ENCODE results near the gene CCDC69. TPM values are rescaled to one million over a fixed set of nuclear protein-coding genes. Genes with fewer than 3 reads are reported as not detected.

The CCDC69 gene
- total and polyA plus RNA-seq, 2 donors (not counting 1 experiment from before 2014, with no cell fraction given), result 58.7 to 125 TPM

GRCh38 chr5:151154931-151155774 is 68.7 kb downstream of the CCDC69 start:
- H3K79me2 ChIP-seq (ENCODE audit: control insufficient read depth, insufficient read depth, low read length), result peaks cover 100% of the 10 kb centered on the region

More at GRCh38 chr5:151154931-151155774, 68.7 kb downstream of the CCDC69 start:
- Histone ChIP-seq H2AFZ (ENCODE audit: insufficient read depth, low read depth, low read length, poor library complexity, severe bottlenecking) (peak overlapping the region; percentile 60), H3K27me3 (replicated peaks in 1 of 4; ENCODE audit: control extremely low read depth in 1 of 4, control insufficient read depth in 3 of 4, insufficient read depth in 4 of 4, low read length in 3 of 4) (no peaks in the 10 kb centered on the region), H3K4me2 (replicated peaks; ENCODE audit: low read depth, low read length, poor library complexity, severe bottlenecking) (peak overlapping the region; percentile 92), H3K9me3 (ENCODE audit: control extremely low read depth in 1 of 3, control insufficient read depth in 2 of 3, insufficient read depth in 1 of 3, low read length in 2 of 3) (no peaks in the 10 kb centered on the region), H3K4me1 (ENCODE audit: control insufficient read depth in 2 of 2, insufficient read depth in 2 of 2, low read length in 2 of 2) (peaks cover 85 to 91% of the 10 kb centered on the region in 2 donors), H3K9ac (ENCODE audit: low read length) (peak overlapping the region; percentile 86), H3K36me3 (replicated peaks in 1 of 2; ENCODE audit: control extremely low read depth in 1 of 2, control insufficient read depth in 1 of 2, extremely low read depth in 1 of 2, insufficient read depth in 2 of 2, low read length in 1 of 2) (peaks cover 0 to 38% of the 10 kb centered on the region in 2 experiments), H3K27ac (ENCODE audit: low read length in 2 of 2) (peak overlapping the region; percentile 76 to 91), H3K4me3 (ENCODE audit: control extremely low read depth in 1 of 5, extremely low read depth in 1 of 5, insufficient read depth in 1 of 5, low read depth in 2 of 5, low read length in 4 of 5) (peak overlapping the region; percentile 36 to 93 (median 87)), H4K20me1 (ENCODE audit: control insufficient read depth, insufficient read depth, low read length, poor library complexity, severe bottlenecking) (peaks cover 6% of the 10 kb centered on the region)
- Mint-ChIP-seq H3K4me3 (peak overlapping the region; percentile 97), H3K9me3 (ENCODE audit: insufficient read depth) (no peaks in the 10 kb centered on the region), H3K27me3 (no peaks in the 10 kb centered on the region), H3K4me1 (peaks cover 91% of the 10 kb centered on the region), H3K27ac (peak overlapping the region; percentile 97)
- POLR2A ChIA-PET, result interaction anchor here (0.9 to 3.0 kb wide), 4 partner anchors 14 to 99 kb away, joined by 3 to 25 read pairs (median 6); no protein-coding TSS in a partner anchor
- CTCF ChIA-PET, result interaction anchor here (0.6 to 46.2 kb wide), 9 partner anchors 8 to 734 kb away, joined by 3 to 1701 read pairs (median 4); partner anchors contain the start of gene CCDC69
- intact Hi-C loops (cut with micrococcal nuclease), result loop anchor here (1.0 to 5.0 kb wide), 3 partner anchors 14 to 292 kb away; partner anchors contain the start of gene SLC36A1
- 0% methylated on average over 1 of the region's 9 CpGs for WGBS (ENCODE audit: insufficient coverage)
- TF ChIP-seq CTCF (IDR thresholded peaks at IDR 0.05), result no peak
- TF ChIP-seq EZH2 (IDR thresholded peaks at IDR 0.05; ENCODE audit: borderline replicate concordance, insufficient read depth, low read depth, low read length, poor library complexity, severe bottlenecking), result no peak
- DNase-seq (peak; percentile 78), ATAC-seq (ENCODE audit: low read depth) (peak; percentile 34)

All from B cell (primary cell).